ENCODE measurements around the gene PYCR2. TPM values are rescaled to one million over a fixed set of nuclear protein-coding genes. Genes with fewer than 3 reads are reported as not detected.

Gene PYCR2
- total and polyA plus RNA-seq, 10 of the 15 experiments (the other 5 are each of a cell fraction or from before 2014, with no cell fraction given), result 1.7 to 81.8 (median 54.9) TPM

DNA sequence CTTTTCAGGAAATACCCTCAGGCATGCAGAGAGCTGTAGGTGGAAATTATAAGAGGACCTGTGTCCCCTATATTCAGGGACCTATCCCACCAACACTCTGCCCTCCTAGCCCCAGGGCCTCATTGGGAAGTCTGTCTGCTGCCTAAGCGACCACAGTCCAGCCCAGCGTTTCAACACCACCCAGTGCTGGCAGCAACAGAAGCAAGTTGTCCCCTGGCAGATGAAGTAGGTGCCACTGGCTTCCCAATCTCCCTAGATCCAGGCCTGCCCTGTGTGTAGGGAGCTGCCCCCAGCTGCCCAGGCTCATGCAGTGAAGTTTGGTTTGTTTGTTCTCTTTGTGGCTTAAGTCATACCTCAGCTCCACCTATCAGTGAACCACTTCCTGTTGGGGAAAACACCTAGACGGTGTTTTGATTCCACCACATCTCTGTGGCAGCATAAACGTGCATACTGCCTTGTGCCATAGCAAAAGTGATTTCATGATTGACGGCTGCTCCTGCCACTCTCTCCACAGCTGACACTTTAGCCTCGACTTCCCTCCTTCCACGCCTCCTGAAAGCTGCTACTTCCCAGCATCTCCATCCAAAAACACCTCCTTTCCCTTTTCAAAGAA, 27.0 kb downstream of the PYCR2 start (continued):
- TF ChIP-seq, protein P1, sequence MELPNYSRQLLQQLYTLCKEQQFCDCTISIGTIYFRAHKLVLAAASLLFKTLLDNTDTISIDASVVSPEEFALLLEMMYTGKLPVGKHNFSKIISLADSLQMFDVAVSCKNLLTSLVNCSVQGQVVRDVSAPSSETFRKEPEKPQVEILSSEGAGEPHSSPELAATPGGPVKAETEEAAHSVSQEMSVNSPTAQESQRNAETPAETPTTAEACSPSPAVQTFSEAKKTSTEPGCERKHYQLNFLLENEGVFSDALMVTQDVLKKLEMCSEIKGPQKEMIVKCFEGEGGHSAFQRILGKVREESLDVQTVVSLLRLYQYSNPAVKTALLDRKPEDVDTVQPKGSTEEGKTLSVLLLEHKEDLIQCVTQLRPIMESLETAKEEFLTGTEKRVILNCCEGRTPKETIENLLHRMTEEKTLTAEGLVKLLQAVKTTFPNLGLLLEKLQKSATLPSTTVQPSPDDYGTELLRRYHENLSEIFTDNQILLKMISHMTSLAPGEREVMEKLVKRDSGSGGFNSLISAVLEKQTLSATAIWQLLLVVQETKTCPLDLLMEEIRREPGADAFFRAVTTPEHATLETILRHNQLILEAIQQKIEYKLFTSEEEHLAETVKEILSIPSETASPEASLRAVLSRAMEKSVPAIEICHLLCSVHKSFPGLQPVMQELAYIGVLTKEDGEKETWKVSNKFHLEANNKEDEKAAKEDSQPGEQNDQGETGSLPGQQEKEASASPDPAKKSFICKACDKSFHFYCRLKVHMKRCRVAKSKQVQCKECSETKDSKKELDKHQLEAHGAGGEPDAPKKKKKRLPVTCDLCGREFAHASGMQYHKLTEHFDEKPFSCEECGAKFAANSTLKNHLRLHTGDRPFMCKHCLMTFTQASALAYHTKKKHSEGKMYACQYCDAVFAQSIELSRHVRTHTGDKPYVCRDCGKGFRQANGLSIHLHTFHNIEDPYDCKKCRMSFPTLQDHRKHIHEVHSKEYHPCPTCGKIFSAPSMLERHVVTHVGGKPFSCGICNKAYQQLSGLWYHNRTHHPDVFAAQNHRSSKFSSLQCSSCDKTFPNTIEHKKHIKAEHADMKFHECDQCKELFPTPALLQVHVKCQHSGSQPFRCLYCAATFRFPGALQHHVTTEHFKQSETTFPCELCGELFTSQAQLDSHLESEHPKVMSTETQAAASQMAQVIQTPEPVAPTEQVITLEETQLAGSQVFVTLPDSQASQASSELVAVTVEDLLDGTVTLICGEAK (IDR thresholded peaks at IDR 0.05; ENCODE audit: borderline replicate concordance), result peak; percentile 53; the same call in 1 of the 2 replicates
- TF ChIP-seq MXI1 (IDR thresholded peaks at IDR 0.05; ENCODE audit: low read depth, low read length), result no peak
- TF ChIP-seq MYC (IDR thresholded peaks at IDR 0.05; ENCODE audit: insufficient read depth, insufficient read length, insufficient replicate concordance, low read length, severe bottlenecking), result no peak
- peak; percentile 96 for TF ChIP-seq RUNX3 (IDR thresholded peaks at IDR 0.05; ENCODE audit: low read length)
- no peak for TF ChIP-seq CHD4 (IDR thresholded peaks at IDR 0.05)
- peak; percentile 45 for TF ChIP-seq SP1 (IDR thresholded peaks at IDR 0.05; ENCODE audit: low read depth, low read length)
- peak; percentile 51 to 61; a peak in 3 of 4 replicates for TF ChIP-seq EP300 (IDR thresholded peaks at IDR 0.05; ENCODE audit: borderline replicate concordance in 1 of 2, control insufficient read depth in 1 of 2, low read depth in 2 of 2, low read length in 2 of 2)
- 0 out of 2 replicates have a peak, but pooled peaks have one; percentile 47 for TF ChIP-seq CBFB (IDR thresholded peaks at IDR 0.05; ENCODE audit: low read depth)
- peak; percentile 46; the same call in 1 of the 2 replicates for TF ChIP-seq CREB1 (IDR thresholded peaks at IDR 0.05; ENCODE audit: low read depth)
- peak; percentile 67 for TF ChIP-seq SPI1 (IDR thresholded peaks at IDR 0.05; ENCODE audit: borderline replicate concordance, insufficient read depth, low read depth, low read length)
- TF ChIP-seq TCF3 (IDR thresholded peaks at IDR 0.05; ENCODE audit: borderline replicate concordance, insufficient read depth, low read depth, low read length), result 0 out of 2 replicates have a peak, but pooled peaks have one; percentile 11
- peak; percentile 13 for TF ChIP-seq MEF2B (IDR thresholded peaks at IDR 0.05; ENCODE audit: partially characterized antibody, poor library complexity, severe bottlenecking)
- TF ChIP-seq NFYB (IDR thresholded peaks at IDR 0.05; ENCODE audit: insufficient read depth, low read depth, low read length), result peak; percentile 65
- TF ChIP-seq, protein P2, sequence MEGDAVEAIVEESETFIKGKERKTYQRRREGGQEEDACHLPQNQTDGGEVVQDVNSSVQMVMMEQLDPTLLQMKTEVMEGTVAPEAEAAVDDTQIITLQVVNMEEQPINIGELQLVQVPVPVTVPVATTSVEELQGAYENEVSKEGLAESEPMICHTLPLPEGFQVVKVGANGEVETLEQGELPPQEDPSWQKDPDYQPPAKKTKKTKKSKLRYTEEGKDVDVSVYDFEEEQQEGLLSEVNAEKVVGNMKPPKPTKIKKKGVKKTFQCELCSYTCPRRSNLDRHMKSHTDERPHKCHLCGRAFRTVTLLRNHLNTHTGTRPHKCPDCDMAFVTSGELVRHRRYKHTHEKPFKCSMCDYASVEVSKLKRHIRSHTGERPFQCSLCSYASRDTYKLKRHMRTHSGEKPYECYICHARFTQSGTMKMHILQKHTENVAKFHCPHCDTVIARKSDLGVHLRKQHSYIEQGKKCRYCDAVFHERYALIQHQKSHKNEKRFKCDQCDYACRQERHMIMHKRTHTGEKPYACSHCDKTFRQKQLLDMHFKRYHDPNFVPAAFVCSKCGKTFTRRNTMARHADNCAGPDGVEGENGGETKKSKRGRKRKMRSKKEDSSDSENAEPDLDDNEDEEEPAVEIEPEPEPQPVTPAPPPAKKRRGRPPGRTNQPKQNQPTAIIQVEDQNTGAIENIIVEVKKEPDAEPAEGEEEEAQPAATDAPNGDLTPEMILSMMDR (IDR thresholded peaks at IDR 0.05 in 2 of 3, conservative IDR thresholded peaks at IDR 0.05 in 1 of 3; ENCODE audit: control insufficient read depth in 2 of 3, extremely low read depth in 1 of 3, insufficient read depth in 1 of 3, low read depth in 3 of 3, low read length in 3 of 3), result peak in 1 of 3 experiments; percentile 11; a peak in 1 of 6 replicates
- TF ChIP-seq DPF2 (IDR thresholded peaks at IDR 0.05), result peak; percentile 86
- peak; percentile 58; the same call in 1 of the 2 replicates for TF ChIP-seq TBL1XR1 (IDR thresholded peaks at IDR 0.05; ENCODE audit: low read depth, low read length)
- no peak for TF ChIP-seq CHD1 (IDR thresholded peaks at IDR 0.05; ENCODE audit: low read depth, low read length)
- TF ChIP-seq RELA (IDR thresholded peaks at IDR 0.05; ENCODE audit: borderline replicate concordance, partially characterized antibody), result peak; percentile 92
- 0 out of 2 replicates have a peak, but pooled peaks have one; percentile 28 for TF ChIP-seq TAF1 (IDR thresholded peaks at IDR 0.05; ENCODE audit: borderline replicate concordance, low read depth, low read length)
- TF ChIP-seq EED (IDR thresholded peaks at IDR 0.05; ENCODE audit: low read depth), result no peak; the same call in 1 of the 2 replicates
- TF ChIP-seq ZNF207 (IDR thresholded peaks at IDR 0.05; ENCODE audit: borderline replicate concordance), result no peak
- no peak for TF ChIP-seq LARP7 (IDR thresholded peaks at IDR 0.05)
- TF ChIP-seq POU2F2 (IDR thresholded peaks at IDR 0.05; ENCODE audit: borderline replicate concordance, low read depth, low read length), result peak; percentile 52; the same call in 1 of the 3 replicates
- TF ChIP-seq NBN (IDR thresholded peaks at IDR 0.05), result peak; percentile 76
- TF ChIP-seq FOS (IDR thresholded peaks at IDR 0.05; ENCODE audit: borderline replicate concordance, extremely low read depth, insufficient read length), result no peak
